LHCN-M2 (cell line): Measurements from ENCODE around the gene NUP188. TPM values are rescaled to one million over a fixed set of nuclear protein-coding genes. Genes with fewer than 3 reads are reported as not detected.
"Not testable (repeated sequence)": the region's sequence is repeated elsewhere in the genome, so short reads cannot be mapped to it uniquely, and the experiment has no call there.

Experiments used
- DNase-seq: peaks from one replicate; pipeline ENCODE4 v3.0.0-alpha.2; 2012; ENCODE audit warnings: low read depth
- total RNA-seq: library from RNA; depleted of rRNA; stranded (reverse); fragments of >200 nt; gene quantifications from 2 replicates; pipeline ENCODE4 v1.2.3, GENCODE V29; 2014

NUP188 gene
- total RNA-seq, 1 experiment from 2014 or later: 80.0 TPM

- DNase-seq: no peak
Observed at GRCh38 chr9:129026442-129027223, 79.1 kb downstream of the NUP188 start.

- DNase-seq: peak; percentile 26
Observed at GRCh38 chr9:129027224-129027684, 79.8 kb downstream of the NUP188 start.

DNA sequence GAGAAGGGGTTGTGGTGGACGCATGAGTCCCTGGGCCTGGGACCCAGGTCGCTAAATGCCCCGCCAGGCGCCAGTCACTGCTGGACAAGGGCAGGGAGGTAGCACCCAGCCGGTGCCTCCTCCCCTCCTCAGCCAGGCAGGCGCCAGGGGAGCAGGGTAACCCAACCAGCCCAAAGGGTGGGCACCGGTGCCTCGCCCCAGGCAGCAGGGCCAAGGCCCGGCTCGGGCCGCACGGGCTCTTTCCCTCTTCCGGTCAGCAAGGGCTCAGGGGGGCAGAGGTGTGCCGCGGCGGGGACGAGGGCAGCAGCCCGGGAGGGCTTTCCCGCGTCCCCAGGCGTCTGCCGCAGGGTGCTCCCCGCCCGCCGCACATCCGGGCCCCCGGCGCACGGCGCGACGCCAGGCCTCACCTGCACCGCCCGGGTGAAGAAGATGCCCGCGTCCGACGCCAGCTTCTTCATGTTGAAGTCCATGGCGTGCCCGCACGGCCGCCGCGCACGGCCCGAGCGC lies 80.2 kb downstream of the NUP188 start:
- DNase-seq: peak; percentile 21

DNA sequence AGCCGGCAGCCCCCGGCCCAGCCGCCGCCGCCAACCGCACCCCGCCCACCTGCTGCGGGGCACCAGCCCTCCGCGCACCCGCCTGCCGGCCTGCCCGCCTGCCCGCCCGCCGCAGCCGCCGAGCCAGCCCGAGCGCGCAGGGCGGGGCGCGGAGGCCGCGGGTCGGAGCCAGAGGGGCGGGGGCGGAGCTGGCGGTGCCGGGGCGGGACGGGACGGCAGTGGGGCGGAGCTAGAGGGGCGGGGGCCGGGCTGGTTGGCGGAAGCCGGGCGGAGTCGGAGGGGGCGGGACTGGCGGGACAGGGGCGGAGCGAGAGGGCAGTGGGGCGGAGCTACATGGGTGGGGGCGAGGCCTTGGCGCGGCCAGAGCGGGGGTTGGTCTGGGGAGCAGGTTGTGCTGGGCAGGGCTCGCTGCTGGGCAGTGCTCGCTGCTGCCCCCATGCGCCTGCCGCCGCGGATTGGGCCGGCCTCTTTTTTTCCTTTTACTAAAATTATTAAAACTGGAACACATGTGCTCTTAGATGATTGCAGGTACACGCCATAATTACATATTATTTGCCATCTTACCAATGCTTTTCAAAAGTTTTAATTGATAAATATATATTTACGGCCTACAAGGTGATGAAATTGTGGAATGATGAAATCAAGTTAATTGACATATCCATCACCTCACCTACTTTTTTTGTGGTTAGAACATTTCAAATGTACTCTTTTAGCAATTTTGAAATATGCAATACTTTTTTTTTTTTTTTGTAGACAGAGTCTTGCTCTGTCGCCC lies 80.9 kb downstream of the NUP188 start, which contains the start of gene SH3GLB2:
SH3GLB2 (minus strand) TSS at position 140 of the 775 bp plus-strand sequence. CDS start 177 bp downstream, outside the sequence.
- DNase-seq: peak; percentile 87

GRCh38 chr9:129030191-129030590 lies 82.7 kb downstream of the NUP188 start:
- no peak for DNase-seq

DNA sequence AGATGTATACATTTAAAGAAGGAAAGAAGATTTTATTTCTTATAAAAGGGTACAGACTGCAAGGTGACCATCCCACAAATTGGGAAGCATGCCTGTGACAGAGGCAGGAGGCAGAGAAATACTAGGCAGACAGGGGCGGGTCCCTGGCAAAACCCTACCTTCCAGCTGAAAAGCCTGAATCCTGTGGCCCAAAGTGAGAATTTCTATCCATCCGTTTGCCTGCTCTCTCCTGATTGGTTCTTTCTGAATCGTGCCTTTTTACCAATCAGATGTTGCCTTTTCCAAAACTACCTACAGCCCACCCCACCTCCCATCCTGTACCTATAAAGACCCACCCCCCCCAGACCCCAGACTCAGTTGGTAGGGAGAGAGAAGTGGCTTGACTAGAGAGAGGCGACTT lies 84.0 kb downstream of the NUP188 start:
- no peak for DNase-seq

- no peak for DNase-seq
Observed at GRCh38 chr9:129032541-129033159, 85.2 kb downstream of the NUP188 start.

GRCh38 chr9:129033216-129033615 lies 85.7 kb downstream of the NUP188 start:
- no peak for DNase-seq

DNA sequence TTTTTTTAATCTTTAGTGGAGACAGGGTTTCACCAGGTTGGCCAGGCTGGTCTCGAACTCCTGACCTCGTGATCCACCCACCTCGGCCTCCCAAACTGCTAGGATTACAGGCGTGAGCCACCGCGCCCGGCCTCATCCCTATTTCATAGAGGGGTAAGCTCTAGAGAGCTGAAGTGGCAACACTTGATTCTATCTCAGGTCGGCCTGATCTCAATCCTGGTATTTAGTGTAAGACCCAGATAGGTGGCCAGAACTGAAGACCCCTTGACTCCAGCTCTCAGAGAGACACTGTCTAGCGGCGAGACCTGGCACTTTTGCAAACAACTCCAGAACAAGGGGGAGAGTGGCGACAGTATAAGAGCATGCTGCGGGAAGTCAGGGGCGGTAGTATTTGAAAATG lies 88.3 kb downstream of the NUP188 start:
- DNase-seq: not testable (repeated sequence)

DNA sequence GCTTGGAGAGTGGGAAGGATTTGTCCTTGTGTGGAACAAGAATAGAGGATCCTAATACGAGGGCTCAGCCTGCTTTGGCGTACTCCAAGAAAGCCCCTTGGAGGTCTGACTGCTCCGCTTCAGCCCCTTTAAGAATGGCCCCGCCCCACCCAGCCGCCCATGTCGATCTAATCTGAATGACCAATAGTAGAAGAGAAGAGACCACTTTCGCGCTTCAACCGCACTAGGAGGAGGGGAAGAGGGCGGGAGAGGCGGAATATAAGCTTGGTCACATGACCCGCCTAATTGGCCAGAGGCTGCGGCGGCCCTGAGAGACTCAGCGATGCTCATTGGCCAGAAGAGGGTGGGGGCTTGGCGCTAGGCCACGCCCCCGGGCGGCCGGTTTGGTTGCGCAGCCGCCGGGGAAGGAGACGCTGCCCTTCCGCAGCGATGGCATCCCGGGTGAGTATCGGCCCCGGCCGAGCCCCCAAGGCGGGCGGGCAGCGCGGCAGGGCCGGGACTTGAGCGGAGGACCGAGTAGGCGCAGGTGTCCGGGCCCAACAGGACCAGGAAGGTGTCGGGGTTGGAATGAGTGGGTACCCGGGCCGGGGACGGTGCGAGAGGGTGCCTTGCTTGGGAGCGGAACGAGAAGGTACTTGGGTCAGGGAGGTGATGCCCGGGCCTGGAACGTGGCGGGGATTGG lies 88.9 kb downstream of the NUP188 start, which contains the start of gene MIGA2:
MIGA2 (plus strand) TSS at position 386 of the 682 bp plus-strand sequence. CDS start 3,969 bp downstream, outside the sequence.
- peak; percentile 98 for DNase-seq

DNA sequence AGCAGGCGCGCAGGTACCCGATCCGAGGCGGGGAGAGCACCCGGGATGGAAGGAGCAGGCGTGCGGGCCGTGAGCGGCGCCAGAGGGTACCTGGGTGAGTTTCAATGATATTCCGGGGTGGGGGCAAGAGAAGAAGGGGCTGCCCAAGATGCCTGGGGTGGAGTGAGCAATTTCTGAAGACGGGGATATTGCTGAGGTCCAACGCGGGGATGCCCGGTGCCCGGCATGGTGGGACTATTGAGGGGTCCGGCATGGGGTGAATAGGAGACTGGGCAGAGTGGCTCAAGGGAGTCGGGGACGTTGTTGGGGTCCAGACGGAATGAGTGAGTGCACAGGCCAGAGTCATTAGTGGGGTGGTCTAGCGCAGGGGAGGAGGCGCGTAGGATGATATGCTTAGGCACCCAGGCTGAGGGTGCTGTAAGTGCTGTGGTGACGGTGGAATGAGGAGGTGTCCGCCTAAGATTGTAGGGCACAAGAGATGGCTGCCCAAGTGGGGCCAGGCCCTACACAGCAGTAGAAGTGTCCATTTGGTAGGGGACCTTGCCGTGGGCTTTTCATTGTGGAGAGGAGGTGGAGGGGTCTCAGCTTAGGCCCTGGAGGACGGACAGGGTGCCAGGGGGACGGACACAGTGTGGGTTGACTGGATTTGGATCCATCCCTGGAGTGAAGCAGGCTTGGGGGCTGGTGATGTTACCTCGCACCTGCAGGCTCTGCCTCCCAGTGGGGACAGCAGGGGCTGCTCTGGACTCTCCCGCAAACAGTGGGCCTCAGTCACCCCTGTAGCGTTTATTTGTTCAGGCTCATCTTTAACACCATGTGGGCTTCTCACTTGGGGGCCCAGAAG lies 89.6 kb downstream of the NUP188 start:
- no peak for DNase-seq

- DNase-seq: no peak
Observed at GRCh38 chr9:129037767-129038098, 90.2 kb downstream of the NUP188 start.

DNA sequence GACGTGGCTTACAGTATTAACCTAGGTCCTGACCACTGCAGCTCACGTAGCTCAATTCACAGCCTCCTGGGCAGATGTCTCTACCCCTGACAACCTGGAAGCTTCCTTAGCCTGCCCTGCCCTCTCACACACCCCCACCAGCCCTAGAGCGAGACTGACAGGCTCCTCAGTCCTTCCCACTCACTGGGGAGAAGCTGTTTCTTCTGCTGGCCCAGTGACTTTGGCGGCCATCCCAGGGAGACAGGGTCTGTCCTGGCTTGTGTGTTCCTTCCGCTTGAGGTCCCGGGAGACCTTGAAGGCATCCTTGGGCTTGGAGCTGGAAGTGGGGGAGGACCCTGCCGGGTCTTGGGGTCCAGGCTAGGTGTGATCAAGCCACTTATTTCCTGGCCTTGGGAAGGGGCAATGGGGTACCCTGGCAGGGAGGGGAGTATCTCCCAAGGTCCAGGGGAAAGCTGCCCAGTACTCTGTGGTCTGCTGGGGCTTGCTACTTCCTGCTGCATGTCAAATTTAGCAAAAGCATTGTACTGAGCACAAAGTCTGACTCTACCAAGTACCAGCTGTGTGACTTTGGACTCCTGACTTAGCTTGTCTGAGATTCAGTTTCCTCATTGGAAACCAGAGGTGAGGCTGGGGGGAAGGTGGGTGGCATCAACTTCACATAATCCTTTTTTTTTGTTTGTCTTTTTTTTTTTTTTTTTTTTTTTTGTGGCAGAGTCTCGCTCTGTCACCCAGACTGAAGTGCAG lies 90.8 kb downstream of the NUP188 start:
- DNase-seq: no peak

DNA sequence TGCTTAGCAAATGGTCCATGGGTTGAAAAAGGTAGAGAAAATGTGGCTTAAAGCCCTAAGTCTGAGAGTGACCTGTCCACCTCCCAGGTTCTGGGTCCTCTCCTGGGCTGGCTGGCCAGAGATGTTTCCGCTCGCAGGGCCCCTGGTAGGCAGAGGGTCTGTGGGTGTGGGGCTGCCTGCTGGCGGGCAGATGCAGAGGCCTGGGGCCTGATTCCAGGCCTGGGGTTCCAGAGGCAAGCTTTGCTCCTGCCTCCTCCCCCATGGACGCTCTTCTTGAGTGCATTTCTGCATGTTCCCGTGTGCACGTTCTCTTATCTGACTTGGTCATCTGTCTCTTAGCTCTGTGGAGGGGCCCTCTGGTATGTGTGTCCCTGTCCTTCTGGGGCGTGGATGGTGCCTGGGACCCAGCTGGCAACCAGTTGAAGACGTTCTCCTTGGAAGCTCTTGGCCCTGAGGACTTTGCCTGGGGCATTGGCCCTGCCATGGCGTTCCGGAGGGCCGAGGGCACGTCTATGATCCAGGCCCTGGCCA lies 92.7 kb downstream of the NUP188 start:
- DNase-seq: no peak

- no peak for DNase-seq
Observed at GRCh38 chr9:129042016-129042415, 94.5 kb downstream of the NUP188 start.

DNA sequence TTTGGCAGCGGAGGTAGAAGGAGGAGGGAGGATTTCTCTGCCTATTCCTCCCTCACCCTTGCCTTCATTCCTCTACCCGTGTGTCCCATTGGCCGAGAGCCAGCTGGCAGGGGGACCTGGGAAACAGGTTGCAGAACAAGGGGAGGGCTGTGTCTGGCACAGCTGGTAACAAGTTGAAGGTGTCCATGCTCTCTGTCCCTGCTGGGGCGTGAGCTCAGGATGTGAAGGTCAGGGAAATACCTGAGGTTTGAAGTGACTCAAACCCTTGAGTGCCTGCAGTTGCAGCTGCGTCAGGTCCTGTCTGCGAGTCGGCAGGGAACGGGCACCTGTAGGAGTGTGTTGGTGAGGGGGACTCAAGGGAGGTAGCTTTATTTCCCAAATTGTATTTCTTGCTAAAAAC lies 105.1 kb downstream of the NUP188 start:
- DNase-seq: no peak

DNA sequence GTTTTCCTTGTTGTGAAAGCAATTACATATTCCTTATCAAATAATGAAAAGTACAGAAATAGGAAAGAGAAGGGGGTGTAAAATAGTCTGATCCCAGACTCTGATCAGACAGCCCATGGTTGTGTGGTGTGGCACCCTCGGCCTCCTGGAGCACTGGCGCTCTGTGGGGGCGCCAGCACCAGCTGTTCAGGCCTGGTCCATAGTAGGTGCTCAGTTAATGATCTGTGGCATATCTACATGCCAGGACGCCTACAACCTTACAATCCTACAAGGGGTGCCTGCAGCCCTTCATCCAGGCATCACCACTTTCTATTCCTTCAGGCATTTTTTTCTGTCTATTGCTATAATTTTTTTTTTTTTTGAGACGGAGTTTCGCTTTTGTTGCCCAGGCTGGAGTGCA lies 105.5 kb downstream of the NUP188 start:
- DNase-seq: no peak

DNA sequence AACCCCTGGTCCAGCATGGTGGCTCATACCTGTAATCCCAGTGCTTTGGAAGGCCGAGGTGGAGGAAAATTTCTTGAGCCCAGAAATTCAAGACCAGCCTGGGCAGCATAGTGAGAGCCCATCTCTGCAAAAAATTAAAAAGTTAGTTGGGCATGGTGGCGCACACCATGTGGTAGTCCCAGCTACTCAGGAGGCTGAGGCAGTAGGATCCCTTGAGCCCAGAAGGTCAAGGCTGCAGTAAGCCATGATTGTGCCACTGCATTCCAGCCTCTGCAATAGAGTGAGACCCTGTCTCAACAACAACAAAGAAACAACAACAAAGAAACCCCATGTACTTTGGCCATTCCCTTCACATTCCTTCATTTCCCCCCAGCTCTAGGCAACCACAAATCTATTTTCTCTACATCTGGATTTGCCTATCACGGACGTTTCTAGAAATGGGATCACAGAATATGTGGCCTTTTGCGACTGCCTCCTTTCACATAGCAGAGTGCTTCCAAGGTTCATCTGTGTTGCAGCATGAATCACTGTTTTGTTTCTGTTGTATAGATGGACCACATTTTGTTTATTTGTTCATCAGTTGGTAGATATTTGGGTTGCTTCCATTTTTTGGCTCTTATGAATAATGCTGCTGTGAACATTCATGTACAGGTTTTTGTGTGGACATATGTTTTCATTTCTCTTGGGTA lies 106.8 kb downstream of the NUP188 start:
- no peak for DNase-seq
